GM18499 (cell line): Measurements from ENCODE around the gene SLC25A44.
A peak's percentile ranks its signal among the peaks of the same experiment; 100 is the strongest.

ENCODE experiments used
- ATAC-seq: cut with Tn5 transposase; IDR thresholded peaks from one replicate; pipeline ENCODE4 v1.9.1; 2021; ENCODE audit warnings: moderate number of reproducible peaks; ENCODE audit not compliant: insufficient read depth, unreplicated experiment

The SLC25A44 gene, protein sequence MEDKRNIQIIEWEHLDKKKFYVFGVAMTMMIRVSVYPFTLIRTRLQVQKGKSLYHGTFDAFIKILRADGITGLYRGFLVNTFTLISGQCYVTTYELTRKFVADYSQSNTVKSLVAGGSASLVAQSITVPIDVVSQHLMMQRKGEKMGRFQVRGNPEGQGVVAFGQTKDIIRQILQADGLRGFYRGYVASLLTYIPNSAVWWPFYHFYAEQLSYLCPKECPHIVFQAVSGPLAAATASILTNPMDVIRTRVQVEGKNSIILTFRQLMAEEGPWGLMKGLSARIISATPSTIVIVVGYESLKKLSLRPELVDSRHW

DNA sequence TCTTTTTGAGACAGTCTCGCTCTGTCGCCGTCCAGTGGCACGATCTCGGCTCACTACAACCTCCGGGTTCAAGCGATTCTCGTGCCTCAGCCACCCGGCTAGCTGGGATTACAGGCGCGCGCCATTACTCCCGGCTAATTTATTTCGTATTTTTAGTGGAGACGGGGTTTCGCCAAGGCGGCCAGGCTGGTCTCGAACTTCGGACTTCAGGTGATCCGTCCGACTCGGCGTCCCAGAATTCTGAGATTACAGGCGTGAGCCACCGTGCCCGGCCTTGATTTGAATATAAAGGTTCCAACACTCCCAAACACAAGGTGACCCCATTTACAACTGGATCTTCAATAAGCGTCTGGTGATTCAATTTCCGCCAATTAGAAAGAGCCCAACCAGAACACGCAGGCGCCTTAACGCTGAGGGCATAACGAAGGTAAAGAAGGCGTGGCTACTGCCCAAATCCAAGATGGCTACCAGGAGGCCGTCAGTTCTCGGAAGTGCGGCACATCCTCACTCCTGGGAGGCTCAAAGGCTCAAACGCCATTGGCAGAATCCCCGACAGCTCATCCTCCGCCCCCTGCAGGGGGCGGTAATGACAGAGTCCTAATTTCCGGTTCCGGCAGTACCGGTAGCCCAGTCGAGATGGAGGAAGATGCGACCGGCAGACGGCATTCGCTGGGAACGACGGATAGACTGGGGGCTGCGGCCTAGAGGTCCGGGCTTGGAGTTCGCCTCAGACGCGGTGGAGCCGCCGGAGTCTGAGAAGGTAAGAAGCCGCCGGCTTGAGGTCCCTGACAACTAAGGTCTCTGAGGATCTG lies at the start of gene SLC25A44:
TSS of gene SLC25A44 (plus strand) at position 617 of the 812 bp plus-strand sequence. CDS start 5,744 bp downstream, outside the sequence.
- peak; percentile 94 for ATAC-seq

DNA sequence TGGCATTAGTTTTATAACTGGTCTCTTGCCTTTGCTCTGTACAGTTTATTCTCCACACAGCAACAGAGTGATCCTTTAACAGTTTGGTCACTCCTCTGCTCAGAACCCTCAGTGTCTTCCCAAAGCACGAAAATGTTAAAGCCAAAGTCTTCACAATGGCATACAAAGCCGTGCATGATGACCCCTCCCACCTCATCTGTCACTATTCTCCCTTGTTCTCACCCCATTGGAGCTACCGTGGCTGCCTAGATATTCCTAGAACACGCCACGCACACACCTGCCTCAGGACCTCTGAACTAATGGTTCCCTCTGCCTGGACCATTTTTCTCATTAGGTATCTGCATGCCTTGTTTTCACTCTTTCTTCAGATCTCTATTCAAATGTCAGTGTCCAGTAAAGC lies 49.2 kb upstream of the SLC25A44 start:
- ATAC-seq = no peak

DNA sequence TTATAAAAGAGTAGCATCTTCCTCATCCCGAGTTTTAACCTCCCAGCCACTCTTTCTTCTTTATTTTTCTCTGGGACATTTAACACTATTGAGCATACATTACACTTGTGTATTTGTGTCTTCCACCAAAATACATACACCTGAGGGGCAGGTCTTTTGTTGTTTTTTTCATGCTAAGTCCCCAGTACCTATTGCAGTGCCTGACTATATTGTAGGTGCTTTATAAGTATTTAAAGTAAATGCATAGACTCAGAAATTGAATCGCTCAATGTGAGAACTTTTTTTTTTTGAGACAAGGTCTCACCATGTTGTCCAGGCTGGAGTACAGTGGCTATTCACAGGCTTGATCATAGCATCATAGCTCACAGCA lies 48.3 kb upstream of the SLC25A44 start:
- ATAC-seq = no peak

DNA sequence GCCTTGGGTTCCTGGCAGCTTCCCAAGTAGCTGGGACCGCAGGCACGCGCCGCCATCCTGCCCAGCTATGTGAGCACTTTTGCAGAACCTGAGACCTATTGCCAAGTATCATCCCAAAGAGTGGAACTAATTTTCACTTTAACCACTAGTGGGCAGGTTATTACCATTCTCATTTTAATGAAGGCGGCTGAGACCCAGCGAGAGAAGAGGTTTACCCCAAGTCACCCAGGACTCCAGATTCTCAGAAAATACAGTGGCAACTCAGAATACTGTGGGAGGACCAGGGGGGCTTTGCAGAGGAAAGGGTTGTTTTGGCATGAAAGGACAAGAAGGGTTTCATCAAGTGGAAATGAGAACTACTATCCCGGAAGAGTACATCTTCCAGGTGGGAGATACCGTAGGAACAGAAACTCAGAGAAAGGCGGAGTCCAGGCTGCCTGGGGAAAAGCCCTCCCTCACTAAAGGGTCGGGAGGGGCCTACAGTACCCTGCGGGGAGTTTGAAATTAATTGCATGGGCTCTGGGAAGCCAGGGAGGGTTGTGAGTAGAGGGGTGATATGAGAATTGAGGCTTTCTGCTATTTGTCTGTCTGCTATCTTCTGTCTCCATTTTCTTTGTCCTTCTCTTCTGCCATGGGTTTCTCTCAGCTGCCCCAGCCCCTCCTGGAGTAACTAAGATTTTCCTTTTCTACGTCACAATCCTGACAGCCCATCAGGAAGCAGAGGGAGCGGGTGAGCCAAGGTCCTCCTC lies 47.7 kb upstream of the SLC25A44 start:
- ATAC-seq = no peak

DNA sequence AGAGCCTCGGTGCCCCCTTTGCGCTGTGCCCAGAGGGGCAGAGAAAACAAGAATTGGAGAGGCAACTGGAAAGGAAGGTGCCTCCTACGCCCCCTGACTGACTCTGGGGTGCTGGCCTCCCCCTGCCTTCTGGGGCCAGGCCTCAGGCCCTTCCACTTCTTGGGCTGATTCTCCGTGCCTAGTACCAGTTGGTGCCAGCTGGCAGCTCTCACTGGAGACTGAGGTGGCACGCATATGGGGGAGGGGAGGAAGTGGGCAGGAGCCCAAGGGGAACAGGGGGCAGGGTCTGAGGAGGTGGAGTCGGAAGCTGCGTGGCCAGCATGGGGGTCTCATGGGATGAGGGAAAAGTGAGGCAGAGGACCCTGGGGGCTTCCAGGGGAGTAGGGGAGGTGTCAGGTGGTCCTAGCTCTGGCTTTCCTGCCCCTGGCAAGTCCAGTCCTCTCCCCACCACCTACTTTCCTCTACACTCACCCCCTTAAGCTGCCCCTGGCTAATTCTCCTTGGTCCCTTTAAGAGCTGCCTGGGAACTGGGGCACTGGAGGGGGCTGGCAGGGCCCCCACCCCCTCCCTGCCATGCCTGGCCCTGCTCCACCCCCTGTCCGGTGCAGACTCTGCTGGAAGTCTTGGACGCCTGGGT lies 47.0 kb upstream of the SLC25A44 start:
- no peak for ATAC-seq

DNA sequence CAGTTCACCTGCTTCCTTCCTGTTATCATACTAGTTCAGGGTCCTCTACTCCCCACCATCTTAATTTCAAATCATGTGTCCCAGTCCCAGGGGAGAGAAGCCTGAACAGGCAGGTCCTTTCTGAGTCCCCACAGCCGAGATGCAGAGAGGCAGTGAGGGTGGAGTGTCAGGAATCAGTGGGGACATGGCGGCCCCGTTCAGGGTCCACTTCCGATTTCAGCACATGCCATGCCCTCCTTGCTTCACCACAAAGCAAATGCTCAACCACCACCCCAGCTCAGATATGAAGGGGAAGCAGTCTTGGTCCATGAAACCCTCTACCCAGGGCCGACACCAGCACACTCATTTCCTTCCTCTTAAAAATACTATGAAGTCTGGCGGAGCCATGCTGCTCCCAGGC lies 45.7 kb upstream of the SLC25A44 start:
- ATAC-seq = no peak

DNA sequence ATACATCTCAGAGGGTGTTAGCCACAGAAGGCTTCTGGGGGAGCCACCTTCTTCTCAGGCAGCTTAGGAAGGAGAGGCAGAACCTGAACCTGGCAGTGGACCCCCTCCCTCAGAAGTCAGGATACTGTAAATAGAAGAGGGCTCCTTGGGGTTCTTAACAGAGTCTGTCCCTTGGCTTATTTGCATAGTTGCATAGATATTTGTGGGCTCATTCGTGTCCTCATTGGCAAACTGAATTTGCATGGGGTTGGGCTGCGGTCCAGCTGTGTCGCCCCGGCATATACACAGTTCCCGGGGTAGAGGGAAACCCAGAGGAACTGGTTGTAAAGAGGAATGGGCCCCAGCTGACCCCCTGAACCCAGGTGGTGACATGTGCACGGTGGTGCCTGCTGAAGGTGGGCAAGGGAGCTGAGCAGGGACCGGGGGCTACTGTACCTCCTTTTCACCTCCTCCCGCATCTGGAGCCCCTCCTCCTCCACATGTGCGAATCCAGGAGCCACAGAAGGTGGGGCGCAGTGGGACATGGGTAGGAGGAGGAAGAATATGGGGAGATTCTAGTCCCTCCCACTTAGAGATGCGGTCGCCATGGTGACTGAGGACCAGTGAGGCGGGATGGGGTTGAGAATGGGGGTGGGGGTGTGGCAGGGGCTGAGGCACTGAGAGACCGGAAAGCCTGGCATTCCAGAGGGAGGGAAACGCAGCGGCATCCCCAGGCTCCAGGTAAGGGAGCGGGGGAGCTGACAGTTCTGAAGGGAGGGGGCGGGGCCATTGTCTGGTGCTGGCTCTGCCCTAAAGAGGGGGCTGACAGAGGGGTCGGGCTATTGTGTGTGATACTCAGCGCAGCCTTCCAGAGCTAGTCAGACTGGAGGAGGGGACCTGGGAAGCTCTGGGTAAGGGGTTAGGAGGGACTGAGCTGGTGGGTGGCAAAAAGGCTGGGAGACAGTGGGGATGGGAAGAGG lies 44.3 kb upstream of the SLC25A44 start:
- ATAC-seq = peak; percentile 39

DNA sequence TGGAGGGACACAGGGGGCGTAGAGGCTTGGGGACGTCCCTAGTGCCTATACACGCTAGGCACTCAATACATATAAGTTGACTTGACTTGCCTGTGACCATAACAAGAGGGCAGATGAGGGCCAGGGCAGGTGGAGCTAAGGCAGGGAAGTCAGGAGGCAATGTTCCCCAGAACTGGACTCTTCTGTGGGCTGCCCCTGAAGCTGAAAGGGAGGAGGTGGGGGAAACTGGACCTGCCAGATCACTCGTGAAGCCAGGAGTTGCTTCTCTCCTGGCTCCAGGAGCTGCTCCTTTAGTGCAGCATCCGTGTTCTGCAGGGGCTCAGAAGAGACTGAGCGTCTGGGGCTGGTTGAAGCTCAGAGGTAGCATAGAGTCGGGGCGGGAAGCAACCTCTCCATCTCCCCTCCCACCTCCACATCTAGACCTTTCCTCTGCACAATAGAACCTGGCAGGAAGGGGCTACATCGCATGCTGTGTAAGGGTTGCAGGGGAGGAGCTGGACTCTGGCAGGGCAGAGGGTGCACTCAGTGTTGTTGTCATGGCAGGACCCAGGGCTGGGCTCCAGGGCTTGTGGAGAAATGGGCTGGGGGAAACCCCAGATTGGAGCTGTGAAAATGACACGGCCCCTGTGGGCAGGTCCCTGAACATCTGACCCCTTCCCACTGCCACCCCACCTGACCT lies 43.4 kb upstream of the SLC25A44 start:
- ATAC-seq = no peak

DNA sequence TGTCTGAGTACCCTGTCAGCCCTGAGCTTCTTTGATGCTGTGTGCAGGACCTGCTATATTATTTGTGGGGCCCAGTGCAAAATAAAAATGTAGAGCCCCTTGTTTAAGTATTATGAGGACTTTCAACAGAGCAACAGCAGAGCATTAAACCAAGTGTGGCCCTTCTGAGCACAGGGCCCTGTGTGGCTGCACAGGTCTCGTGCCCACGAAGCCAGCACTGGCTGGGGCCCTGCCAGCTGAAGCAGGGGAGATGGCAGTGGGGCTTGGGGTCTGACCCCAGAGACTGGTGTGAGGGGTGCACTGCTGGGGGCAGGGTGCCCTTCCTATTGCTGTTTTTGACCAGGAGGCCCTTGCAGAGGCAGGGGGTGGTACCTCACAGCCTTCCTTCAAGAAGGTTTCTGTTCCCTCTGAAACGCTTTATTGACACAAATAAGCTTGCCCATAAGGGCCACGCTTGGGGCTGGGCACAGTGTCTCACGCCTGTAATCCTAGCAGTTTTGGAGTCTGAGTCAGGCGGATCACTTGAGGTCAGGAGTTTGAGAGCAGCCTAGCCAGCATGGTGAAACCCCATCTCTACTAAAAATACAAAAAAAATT lies 42.7 kb upstream of the SLC25A44 start:
- no peak for ATAC-seq

DNA sequence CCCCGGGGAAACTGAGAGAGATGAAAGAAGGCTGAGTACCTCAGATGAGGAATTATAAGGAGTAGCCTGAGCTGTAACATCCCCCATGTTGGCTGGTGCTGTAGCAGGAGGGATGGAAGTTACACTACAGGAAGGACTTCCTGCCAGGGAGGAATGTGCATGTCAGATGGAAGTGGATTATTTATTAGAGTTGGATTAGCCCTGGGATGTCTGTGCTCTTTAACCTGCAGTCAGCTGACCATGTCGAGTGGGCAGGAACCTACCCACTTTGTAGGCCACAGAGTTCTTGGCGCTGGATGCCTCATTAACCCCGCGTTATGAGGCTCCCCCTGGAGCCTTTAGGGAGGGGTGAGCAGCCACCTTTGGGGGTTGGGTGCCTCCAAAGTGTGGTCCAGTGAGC lies 41.3 kb upstream of the SLC25A44 start:
- ATAC-seq = no peak

DNA sequence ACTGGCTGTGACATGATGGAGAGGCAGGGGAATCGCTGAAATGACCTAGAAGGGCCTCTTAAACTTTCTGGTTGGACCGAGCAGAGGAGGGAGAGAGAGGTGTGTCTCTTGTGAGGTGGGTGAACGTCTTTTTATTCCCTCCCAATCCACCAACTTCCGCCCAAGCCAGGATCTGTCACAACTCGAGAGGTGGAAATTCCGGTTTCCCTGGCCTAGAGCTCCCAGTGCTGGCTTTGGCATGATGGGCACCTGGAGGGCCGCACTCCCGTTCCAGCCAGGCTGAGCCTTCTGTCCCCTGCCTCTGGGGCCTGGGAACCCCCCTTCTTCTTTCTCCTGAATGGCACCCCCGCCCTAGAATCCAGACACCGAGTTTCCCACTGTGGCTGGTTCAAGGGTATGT lies 40.5 kb upstream of the SLC25A44 start, which contains the start of gene SEMA4A:
TSS of gene SEMA4A (plus strand) at position 224 of the 400 bp plus-strand sequence. CDS start 994 bp downstream, outside the sequence.
- ATAC-seq = no peak

DNA sequence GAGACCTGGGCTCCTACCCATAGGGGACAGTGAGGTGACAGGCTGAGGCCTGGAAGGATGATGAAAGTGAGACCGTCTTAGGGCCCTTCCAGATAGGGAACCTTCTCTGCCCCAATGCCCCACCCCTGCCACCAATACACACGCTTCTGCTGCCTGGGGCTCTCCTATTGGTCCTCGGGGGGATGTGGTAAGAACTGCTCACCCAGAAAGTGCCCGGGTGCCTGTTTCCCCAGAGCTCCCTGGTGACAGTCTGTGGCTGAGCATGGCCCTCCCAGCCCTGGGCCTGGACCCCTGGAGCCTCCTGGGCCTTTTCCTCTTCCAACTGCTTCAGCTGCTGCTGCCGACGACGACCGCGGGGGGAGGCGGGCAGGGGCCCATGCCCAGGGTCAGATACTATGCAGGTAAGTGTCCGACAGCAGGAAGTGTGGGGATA lies 39.6 kb upstream of the SLC25A44 start:
- no peak for ATAC-seq

DNA sequence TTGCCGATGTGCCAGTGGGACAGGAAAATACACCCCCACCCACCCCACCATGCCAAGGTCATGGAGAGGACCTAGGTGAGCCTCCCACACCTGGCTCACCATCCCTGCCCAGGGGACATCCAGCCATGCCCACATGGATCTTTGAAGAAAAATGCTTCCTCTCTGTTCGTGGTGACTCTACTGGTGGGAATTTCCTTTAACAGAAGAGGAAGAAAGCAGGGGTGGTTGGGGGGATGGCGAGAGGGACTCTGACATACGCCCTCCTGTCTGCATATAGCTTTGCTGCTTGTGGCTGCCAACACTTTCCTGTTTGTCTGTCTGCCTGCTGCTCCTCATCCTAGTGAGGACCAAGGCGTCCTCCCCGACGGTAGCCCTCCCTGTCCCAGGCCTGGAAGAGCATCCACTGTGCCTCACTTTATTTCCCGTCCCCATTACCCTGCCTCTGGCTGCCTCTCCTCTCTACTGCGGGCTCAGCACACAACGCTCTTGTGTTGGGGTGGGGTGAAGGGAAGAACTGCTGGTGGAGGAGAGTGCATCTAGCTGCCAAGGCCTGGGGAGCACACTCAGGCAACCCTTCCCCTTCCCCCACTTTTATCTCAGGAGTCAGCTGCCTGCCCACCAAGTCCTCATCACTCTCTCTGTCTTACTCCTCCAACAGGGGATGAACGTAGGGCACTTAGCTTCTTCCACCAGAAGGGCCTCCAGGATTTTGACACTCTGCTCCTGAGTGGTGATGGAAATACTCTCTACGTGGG lies 38.0 kb upstream of the SLC25A44 start:
- no peak for ATAC-seq

DNA sequence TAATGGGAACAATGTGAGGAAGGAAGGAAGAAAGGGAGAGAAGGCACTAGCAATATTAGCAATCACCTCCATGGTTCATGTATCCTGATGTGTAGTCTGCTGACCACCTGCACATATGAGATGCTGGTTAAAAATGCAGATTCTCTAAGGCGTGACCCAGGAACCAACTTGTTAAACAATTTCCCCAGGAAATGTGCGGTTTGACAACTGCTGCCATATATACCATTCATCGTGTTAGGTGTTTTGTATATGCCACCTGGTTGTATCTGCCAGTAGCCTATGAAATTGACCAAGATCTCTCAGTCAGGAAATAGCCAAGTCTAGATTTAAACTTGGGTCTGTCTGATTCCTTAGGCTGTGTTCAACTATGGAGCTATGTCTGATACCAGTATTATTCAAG lies 36.4 kb upstream of the SLC25A44 start:
- no peak for ATAC-seq

DNA sequence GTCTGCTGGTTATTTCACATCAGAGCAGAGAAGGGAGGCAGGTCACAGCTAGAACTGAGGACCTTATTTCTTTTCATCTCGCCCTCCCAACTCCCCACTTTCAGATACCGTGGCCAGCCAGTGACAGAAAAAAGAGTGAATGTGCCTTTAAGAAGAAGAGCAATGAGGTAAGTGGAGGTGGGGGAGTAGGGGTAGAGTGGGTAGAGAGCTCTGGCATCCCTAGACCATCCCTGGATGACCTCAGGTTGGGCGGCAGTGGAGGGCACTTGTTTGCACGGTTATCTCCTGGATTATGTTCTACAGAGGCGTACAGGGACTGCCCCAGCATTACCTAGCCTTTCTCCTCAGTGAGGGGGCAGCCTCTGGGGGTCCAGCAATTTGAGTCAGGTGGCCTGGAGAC lies 35.9 kb upstream of the SLC25A44 start:
- ATAC-seq = no peak

DNA sequence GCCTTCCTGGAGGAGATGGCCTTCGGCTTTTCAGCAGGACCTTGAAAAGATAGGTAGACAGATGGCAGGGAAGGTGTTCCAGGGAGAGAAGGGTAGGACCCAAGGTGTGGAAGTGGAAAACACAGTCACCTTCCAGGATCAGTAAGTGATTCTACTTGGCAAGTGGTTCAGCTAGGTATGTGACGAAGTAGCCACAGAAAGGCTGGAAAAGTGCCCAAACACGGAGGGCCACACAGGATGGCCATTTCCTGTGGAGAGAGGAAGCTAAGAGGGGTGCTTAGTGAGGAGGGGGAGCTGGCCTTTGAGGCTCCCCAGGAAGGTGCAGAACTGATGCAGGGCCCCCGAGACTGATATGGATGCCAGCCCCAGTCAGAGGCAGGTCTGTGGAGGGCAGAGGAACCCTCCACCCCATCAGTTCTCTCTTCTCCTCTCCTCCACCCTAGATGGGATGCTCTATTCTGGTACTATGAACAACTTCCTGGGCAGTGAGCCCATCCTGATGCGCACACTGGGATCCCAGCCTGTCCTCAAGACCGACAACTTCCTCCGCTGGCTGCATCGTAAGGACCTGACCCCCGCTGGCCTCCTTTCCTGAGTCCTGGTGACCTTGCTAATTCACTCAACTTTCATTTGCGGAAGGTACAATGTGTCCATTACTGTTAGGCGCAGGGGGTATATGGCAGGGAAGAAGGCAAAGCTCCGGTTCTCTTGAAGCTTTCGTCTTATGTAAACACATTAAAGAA lies 33.7 kb upstream of the SLC25A44 start:
- no peak for ATAC-seq

DNA sequence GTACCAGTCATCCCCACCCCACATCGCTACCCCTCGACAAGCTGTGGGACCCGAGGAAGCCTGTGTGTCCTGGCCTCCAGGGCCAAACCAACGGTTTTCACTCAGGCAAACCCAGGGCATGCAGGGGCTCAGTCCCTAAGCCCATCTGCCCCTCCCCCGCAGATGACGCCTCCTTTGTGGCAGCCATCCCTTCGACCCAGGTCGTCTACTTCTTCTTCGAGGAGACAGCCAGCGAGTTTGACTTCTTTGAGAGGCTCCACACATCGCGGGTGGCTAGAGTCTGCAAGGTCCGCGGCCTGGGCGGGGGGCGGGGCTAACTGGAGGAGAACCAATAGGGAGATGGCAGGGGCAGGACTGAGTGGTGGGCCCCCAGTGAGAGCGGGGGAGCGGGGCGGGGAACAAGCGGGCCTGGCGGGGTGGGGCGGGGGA lies 33.1 kb upstream of the SLC25A44 start:
- no peak for ATAC-seq
